HG03342 (cell line): ENCODE measurements around the gene GALNT9.

Experiments
- ATAC-seq: cut with Tn5 transposase; IDR thresholded peaks from one replicate; pipeline ENCODE4 v1.9.1; 2021; ENCODE audit warnings: mild to moderate bottlenecking, moderate library complexity; ENCODE audit not compliant: unreplicated experiment

The GALNT9 gene

DNA sequence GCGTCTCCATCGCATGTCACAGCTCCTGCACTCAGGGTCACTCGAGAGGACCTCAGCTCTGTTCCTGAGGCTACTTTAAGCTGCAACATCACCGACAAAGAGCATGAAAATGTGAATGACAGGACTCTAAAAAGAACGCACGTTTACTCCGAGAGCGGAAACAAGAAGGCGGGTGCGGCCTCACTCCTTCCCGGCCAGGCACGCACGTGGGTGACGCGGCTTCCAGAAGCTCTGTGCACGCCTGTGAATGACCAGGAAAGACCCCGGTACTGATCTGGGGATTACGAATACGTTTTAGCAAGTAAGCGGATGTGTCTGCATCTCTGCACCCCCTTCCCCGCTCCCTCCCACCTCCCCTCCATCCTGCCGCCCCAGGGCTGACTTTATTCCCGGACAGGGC, 15.2 kb upstream of the GALNT9 start:
- ATAC-seq, result no peak

DNA sequence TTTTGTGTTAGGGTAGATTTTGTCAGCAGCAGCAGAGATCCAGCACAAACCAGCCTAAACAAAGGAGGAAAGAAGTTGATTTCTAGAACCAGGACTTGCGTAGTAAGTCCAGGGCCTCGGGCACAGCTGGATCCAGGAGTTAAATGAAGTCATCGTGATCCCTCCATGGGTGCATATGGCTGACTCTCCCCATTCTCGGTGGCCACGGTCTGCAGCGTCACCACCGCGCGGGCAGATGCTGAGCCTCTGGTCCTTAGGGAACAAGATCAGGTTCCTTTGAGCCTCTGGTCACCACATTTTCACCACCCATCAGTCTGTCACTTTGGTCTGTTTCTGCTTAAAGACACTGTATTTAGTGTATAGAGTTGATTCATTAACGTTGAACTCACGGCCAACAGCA, 14.8 kb upstream of the GALNT9 start:
- ATAC-seq, result no peak

DNA sequence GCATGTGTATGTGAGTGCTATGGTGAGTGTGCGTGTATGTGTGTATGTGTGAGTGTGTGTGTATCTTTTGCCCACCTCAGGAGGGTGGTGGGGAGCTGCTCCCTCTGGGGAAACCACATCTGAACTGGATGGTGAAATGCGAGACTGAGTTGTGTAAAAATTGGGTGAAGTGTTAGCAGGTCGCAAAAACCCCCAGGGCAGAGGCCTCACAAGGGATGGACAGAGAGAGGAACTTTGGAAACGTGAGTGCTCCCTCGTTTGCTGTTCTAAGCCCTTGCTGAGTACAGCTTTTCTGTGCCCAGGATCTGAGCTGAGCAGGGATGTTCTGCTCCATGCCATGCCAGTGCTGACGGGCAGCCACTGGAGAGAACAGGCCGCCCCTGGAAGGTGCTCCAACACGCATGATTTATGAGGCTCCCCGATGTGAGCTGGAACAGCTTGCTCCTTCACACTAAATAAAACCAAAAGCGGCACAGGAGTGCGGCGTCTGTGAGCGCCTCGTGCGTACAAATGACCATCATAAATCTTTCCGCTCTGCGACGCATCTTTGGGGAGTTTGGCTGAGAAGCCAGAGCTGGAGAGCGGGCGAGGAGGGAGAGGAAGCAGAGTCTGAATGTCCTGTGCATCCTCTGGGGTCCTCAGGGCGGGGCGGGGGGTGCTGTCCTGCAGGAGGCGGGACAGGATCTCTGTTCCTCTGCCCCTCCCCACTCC, 14.1 kb upstream of the GALNT9 start:
- no peak for ATAC-seq

DNA sequence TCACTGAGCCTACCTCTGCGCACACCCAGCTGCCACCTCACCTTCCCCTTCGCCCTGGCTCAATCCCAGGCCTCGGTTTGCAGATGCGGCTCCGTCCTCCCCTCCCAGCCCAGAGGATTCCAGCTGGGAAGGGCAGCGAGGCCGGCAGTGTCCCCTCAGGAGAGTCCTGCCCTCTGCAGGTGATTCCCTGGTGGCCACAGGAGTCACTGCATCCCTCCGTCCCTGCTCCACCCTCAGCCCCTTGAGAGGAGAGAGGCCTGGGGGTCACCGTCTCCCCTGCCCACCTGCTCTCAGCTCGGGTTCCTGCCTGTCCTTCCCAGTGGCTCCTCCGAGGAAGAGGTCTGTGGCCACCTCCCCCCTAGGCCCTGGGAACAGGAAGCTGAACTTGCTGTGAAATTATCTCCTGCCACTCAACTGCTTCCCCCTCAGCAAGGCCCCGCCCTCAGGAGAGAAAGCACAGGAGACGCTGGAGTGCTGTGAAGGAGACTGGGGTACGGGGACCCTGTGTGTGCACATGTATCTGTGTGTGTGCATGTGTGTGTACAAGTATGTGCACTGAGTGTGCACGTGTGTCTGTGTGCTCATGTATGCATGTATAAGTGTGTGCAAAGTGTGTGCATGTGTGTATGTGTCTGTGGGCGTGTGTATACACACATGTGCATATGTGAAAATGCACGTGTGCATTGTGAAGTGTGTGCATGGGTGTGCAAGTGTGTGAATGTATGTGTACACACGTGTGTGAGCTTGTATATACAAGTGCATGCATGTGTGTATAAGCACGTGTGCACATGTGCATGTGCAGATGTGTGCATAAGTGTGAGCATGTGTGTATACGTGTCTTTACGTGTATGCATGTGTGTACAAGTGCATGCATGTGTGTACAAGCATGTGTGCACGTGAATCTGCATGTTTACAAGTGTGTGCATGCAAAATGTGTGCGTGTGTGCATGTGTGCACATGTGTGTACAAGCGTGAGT, 13.2 kb upstream of the GALNT9 start:
- no peak for ATAC-seq

DNA sequence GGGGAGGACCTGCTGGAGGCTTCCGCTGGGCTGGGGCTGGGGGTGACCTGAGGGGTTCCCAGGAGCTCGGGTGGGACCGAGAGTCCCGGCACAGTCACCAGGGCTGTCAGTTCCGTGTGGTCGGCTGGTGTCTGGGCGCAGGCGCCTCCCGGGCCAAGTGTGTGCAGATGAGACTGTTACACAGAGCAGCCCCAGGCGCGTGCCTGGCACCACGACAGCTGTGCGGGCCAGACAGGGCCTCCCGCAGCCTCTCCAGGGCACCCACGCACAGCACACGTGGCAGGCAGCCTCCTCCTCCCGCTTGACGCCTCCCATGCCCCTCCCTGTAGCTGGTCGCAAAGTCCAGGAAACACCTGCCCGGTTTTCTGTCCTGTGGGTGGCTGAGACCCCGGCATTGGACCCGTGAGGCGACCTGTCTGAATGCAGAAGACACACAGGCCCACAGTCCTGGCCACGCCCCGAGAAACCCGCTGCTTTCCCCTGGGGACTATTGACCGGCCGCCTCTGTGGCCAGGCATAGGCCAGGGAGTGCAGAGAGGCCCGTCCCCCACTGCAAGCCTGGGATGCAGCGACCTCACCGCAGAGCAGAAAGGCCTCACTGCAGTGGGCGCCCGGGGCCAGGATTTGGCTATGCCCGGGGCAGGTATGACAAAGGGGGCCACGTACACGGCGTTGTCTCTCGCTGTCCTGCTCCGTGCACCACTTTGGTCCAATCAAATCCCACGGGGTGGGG, 12.1 kb upstream of the GALNT9 start:
- ATAC-seq, result no peak

DNA sequence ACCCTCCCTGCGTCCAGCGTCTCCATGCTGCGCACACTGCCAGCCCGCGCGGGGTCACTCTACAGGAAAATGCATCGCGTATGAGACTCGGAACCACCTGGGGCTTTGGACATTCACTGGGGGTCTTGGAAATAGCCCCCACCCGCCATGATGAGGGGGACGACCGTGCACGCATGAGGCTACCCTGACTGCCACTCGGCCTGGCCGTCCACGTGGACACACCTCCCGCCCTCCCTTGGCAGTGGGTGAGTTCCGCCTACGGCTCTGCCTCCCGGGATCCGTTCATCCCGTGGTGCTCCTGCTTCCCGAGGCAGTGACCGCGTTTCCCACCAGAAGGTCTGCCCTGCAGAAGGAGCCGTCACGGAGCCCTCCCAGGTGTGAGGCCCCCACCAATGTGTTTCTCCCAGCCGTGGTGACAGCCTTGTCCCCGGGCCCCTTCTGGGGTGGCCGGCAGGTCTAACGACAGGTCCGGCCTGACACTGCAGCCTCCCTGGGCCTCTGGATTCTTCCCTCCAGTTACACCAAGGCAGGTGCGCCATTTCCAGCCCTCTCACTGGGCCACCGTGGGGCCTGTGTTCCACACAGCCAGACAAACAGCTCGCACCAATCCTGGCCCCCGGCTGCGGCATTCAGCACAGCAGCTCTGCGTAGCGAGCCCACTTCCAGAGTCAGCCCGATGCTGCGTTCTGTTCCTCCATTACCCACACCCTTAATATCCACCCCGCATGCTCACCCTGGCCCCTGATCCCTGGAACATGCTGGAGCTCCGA, 11.1 kb upstream of the GALNT9 start:
- ATAC-seq, result no peak

DNA sequence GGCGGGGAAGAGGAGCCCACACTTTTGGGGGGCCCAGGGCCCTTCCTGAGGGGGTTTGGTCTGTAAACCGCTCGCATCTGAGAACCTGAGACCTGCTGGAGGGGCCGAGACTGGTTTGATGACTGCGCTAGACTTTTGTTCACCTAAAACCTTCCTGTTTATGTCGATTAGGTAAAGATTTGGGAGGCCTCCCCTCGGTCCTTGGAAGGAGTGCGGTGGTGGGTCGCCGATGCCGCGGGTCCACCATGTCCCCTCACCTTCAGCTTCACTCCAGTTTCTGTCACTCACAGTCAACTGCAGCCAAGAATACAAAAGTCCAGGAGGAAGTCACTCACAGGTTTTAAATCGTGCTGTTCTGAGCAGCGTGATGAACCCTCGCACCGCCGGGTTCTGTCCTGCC, 10.5 kb upstream of the GALNT9 start:
- ATAC-seq, result no peak

DNA sequence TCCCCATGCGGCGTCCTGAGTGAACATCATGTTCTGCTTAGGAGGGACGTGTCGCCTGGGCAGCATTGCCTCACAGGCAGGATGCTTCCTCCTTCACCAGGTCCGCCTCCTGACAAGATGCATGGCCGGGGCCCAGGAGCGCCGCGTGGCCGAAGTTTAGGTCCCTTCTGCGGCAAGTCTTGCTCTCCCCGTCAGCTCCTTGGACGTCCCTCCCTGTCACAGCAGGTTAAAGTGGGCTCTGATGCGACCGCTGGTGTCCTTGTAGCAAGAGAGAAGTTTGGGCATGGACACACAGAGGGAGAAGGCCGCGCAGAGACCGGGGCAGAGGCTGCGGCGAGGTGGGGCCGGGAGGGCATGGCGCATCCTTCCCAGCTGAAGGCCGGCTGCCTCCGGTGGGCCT, 9.4 kb upstream of the GALNT9 start:
- no peak for ATAC-seq

DNA sequence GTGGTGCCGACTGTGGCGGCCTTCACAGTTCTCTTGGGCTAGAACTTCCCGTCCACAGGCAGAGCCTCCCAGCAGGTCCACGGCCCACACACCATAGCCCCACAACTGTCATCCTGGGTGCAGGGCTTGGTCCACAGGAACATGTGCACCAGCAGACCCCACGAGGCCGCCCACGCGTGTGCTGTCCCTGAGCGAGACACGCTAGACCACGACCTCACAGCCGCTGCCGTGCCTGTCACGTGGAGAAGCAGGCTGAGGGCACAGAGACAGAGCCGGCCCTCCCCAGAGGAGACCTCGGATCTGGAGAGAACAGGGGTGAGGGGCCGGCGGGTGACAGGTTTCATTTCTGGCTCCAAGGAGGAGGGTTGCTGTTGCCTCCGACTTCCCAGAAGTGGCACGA, 8.9 kb upstream of the GALNT9 start:
- ATAC-seq, result no peak

DNA sequence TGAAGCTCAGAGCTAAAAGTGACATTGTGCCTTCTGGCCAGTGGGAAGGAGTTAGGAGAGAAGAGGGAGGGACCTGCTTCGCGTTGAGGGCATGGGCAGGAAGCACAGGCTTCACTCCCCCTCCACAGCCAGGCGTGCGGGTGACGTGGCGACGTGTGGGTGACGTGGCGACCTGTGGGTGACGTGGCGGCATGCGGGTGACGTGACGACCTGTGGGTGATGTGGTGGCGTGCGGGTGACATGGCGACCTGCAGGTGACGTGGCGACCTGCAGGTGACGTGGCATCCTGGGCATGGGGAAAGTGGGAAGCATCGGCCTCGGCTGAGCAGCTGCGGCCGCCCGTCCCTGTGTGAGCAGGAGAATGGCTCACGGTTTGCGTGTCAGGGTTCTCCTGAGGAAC, 8.2 kb upstream of the GALNT9 start:
- ATAC-seq, result no peak

DNA sequence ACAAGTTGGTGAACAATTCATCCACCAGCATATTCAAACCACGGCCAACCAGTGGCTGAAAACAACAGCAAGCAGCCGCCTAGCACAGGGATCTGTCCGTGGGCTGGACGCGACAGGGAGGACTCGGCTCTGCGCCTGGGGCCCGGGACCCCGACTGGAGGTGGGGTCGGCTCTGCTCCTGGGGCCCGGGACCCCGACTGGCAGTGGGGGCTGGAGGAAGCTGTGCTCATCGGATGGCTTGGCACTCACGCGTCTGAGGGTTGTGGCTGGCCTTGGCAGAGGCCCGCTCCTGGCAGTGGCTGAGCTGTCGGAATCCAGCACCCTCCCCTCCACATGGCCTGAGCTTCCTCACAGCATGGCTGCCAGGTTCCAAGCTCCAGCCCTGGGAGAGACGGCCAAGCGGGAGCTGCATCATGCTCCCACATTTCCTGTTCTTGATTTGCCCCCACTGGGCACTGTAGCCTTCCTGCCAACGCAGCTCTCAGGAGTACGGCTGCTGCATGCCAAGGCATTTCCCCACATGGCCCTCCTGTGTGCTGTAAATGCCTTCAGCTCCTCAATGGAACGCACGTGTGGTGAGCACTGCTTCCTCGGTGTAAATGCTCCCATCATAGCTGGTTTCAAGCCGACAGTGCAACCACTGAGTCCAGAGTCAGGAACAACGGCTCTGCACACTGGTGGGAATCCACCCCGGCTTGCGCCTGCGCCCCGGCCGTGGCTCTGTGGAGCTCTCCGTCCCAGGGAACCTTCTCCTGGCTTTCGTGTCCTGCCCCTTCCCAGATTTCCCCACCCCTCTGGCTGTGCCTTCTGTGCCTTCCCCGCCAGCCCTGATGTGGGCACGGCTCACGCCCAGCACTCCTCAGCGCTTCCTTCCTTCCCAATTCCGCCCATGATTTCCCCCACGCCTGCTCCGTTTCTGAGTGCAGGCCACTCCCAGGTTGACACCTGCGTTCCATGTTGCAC, 7.3 kb upstream of the GALNT9 start:
- no peak for ATAC-seq

DNA sequence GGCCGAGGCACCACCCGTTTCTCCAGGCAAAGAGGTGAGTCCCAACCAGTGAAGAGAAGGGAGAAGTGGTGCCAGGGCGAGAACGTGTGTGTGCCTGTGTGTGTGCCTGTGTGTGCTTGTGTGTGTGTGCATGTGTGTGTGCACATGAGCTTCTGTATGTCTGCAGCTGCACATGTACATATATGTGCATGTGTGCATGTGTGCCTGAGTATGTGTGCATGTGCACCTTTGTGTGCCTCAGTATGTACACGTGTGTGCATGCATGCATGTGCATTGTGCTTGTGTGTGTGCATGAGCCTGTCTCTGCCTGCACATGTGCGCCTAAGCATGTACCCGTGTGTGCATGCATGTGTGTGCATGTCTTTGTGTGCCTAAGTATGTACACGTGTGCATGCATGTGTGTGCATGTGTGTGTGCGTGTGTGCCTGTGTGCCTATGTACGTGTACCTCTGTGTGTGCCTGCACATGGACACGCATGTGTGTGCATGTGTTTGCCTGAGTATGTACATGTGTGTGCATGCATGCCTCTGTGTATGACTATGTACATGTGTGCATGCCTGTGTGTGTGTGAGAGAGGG, 5.9 kb upstream of the GALNT9 start:
- ATAC-seq, result no peak

DNA sequence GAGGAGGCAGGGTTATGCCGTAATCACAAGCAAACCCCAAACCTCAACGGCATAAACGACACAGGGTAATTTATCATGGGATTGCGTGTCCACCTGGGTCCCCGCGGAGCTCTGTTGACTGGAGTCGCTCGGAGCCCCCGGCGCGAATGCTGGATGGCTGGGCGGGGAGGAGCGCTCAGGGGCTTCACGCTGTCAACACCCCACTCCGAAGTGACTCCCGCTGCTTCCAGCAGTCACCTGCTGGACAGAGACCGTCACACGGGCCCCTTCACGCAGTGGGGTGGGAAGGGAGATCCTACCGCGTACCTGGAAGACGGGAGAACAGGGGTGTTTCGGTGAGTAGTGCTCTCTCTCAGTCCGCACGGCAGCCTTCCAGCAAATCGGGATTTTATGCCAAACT, 4.4 kb upstream of the GALNT9 start:
- no peak for ATAC-seq

DNA sequence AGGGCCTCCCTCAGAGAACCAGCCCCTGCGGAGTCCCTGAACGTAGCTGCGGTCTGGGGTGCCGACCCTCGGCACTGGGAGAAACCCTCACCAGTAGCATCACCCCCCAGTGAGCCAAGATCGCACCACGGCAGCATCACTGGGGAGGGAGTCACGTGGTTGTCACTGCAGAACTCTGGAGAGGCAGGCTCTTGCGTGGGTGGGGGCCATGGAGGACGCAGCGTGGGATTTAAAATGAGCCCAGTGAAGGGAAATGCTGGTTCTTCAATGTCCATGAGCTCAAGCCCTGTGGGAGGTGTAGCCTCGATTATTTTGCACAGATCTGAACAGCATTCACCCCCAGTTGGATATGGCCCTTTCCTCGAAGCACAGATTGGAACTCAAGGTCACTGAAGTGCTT, 3.9 kb upstream of the GALNT9 start:
- ATAC-seq, result no peak

DNA sequence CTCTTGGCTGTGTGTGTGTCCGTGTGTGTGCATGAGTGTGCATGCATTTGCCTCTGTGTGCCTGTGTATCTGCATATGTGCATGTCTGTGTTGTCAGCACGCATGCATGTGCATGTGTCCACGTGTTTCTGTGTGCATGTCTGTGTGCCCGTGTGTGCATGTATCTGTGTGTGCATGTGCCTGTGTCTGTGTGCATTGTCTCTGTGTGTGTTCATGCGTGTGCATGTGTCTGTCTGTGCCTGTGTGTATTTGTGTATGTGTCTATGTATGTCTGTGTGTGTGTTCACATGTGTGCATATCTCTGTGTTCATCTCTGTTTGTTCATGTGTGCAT, 1.1 kb upstream of the GALNT9 start:
- no peak for ATAC-seq

DNA sequence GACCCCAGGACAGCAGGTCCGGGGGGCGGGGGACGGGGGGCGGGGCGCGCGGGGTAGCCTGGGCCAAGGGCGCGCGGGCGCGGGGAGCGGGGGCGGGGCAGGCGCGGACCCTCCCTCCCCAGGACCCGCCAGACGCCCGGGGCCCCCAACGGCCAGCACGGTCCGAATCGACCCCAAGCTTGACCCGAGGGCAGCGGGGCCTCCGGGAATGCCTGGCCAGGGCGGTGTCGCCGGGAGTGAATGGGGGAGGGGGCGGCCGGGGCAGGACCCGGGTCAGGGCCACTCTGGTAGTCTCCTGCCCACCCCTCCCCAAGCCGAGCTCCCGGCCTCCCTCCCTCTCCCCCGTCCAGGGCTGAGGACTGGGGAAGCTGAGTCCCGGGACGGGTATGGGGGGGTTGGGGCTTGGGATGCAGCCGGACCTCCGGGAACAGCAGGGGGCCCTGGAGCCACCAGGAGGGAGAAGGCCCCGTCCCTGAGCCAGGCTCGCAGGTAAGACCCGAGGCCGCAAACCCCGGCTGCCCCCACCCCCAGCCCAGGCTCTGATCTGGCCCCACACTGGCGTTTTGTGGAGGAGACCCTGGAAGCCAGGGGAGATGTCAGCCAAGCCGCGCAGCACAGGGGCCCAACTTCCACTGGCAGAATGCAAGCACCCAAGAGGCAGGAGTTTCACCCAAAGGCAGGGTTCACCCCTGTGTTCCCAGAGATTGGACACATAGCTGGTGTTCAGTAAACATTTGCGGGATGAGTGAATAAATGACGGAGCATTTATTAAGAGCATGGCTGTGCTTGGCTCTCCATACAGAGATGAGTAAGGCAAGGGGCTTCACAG, 545 bp upstream of the GALNT9 start:
- no peak for ATAC-seq

DNA sequence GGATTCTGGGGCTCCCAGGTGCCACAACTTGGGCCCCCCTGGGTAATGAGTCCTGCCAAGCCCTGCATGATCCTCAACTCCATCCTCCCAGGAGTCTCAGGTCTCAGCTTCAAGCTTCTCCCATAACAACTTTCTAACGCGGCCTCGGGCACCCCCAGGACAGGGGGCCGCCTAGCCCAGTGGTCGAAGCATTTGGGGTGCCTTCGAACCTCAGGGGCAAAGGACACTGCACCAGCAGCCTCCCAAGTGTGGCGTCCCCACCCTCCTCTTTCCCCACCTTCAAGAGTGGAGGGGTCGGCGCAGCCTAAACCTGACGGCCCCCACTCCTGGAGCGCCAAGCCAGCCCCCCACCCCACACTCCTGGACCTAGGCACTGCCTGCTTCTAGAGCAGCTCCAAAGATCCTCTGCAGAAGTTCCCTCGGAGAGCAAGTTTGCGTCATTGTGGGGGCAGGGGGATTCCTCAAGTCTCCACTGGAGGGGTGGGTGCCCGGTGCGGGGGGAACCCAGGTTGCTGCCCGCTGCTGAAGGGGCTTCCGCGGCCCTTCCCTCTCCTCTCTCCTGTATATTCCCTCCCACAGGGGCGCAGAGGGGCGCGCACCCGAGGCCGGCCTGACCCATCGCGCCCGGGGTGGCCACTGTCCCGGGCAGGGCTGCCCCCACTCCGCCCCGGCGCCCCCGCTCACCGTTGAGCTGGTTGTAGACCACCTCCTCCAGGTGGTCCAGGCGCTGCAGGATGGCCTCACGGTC, 933 bp downstream of the GALNT9 start:
- ATAC-seq, result no peak
